DND-41 (cell line): ENCODE data around the gene FOXP1.

Source experiments
- ATAC-seq: fragments of 200-7000 bp; cut with Tn5 transposase; 3 replicates; pipeline ENCODE4 v1.9.1; 2021; ENCODE audit warnings: low read depth; ENCODE audit not compliant: insufficient read depth
- DNase-seq: peaks from one replicate; pipeline ENCODE4 v3.0.0-alpha.2; 2020
- H2AFZ ChIP-seq: 2 replicates; pipeline ENCODE4 v1.6.0; 2012; ENCODE audit warnings: low read depth, low read length
- H3K27ac ChIP-seq: 2 replicates; pipeline ENCODE4 v1.5.1; 2012; ENCODE audit warnings: low read length, inconsistent platforms
- H3K27me3 ChIP-seq: fragments of 200-600 bp; sonication (generic); 2 replicates; pipeline ENCODE4 v1.6.0; 2012; ENCODE audit warnings: low read length, mild to moderate bottlenecking, inconsistent platforms; ENCODE audit not compliant: insufficient read depth, poor library complexity
- H3K36me3 ChIP-seq: 2 replicates; pipeline ENCODE4 v1.5.1; 2012; ENCODE audit warnings: low read length, inconsistent platforms; ENCODE audit not compliant: insufficient read depth
- H3K4me1 ChIP-seq: 2 replicates; pipeline ENCODE4 v1.5.1; 2012; ENCODE audit warnings: mild to moderate bottlenecking, low read length; ENCODE audit not compliant: insufficient read depth
- H3K4me2 ChIP-seq: 2 replicates; pipeline ENCODE4 v1.6.0; 2012; ENCODE audit warnings: mild to moderate bottlenecking, moderate library complexity, low read length, inconsistent platforms; ENCODE audit not compliant: insufficient read depth
- H3K4me3 ChIP-seq, 2 experiments: fragments of 200-600 bp in 1 of 2; shearing (Covaris generic) in 1 of 2; 2 replicates each; pipeline ENCODE4 v1.5.1; 2012 to 2016; ENCODE audit warnings: inconsistent platforms in 2 of 2, low read length in 2 of 2, mild to moderate bottlenecking in 2 of 2, low read depth in 1 of 2, moderate library complexity in 1 of 2
- H3K79me2 ChIP-seq: 2 replicates; pipeline ENCODE4 v1.6.0; 2012; ENCODE audit warnings: low read length, inconsistent platforms; ENCODE audit not compliant: insufficient read depth
- H3K9ac ChIP-seq: 2 replicates; pipeline ENCODE4 v1.6.0; 2012; ENCODE audit warnings: low read depth, mild to moderate bottlenecking, inconsistent platforms, low read length, moderate library complexity
- H3K9me3 ChIP-seq: 2 replicates; pipeline ENCODE4 v1.5.1; 2012; ENCODE audit warnings: low read length, moderate library complexity, mild to moderate bottlenecking, inconsistent platforms; ENCODE audit not compliant: insufficient read depth, severe bottlenecking
- H4K20me1 ChIP-seq: 2 replicates; pipeline ENCODE4 v1.6.0; 2012; ENCODE audit warnings: low read length; ENCODE audit not compliant: insufficient read depth
- EZH2 ChIP-seq: IDR thresholded peaks from 3 replicates; pipeline ENCODE4 v1.6.1; 2012; ENCODE audit warnings: borderline replicate concordance, low read depth, mild to moderate bottlenecking, moderate library complexity, low read length, inconsistent platforms; ENCODE audit not compliant: severe bottlenecking
- TF ChIP-seq, protein P1 (sequence below): IDR thresholded peaks from 2 replicates; pipeline ENCODE4 v1.5.1; 2012; ENCODE audit warnings: borderline replicate concordance, low read length, moderate library complexity, mild to moderate bottlenecking; ENCODE audit not compliant: poor library complexity, severe bottlenecking; ENCODE audit errors: extremely low read depth

Gene FOXP1

GRCh38 chr3:71505767-71506350 is 77.7 kb downstream of the FOXP1 start:
- no peak for ATAC-seq
- no peak overlapping the region for H3K4me2 ChIP-seq
- H3K27ac ChIP-seq: no peak overlapping the region
- H3K79me2 ChIP-seq: peaks cover 52% of the 10 kb centered on the region
- H2AFZ ChIP-seq: no peak overlapping the region
- H3K36me3 ChIP-seq: peaks cover 8% of the 10 kb centered on the region; the same call in 1 of the 2 replicates
- no peak overlapping the region for H3K9ac ChIP-seq
- no peak for TF ChIP-seq EZH2
- TF ChIP-seq, protein P1, sequence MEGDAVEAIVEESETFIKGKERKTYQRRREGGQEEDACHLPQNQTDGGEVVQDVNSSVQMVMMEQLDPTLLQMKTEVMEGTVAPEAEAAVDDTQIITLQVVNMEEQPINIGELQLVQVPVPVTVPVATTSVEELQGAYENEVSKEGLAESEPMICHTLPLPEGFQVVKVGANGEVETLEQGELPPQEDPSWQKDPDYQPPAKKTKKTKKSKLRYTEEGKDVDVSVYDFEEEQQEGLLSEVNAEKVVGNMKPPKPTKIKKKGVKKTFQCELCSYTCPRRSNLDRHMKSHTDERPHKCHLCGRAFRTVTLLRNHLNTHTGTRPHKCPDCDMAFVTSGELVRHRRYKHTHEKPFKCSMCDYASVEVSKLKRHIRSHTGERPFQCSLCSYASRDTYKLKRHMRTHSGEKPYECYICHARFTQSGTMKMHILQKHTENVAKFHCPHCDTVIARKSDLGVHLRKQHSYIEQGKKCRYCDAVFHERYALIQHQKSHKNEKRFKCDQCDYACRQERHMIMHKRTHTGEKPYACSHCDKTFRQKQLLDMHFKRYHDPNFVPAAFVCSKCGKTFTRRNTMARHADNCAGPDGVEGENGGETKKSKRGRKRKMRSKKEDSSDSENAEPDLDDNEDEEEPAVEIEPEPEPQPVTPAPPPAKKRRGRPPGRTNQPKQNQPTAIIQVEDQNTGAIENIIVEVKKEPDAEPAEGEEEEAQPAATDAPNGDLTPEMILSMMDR: no peak
- no peak for DNase-seq
- no peak overlapping the region for H3K4me3 ChIP-seq
- peaks cover 25% of the 10 kb centered on the region; the same call in 1 of the 2 replicates for H4K20me1 ChIP-seq
- no peaks in the 10 kb centered on the region for H3K9me3 ChIP-seq
- no peaks in the 10 kb centered on the region for H3K27me3 ChIP-seq
- H3K4me1 ChIP-seq: no peaks in the 10 kb centered on the region

DNA sequence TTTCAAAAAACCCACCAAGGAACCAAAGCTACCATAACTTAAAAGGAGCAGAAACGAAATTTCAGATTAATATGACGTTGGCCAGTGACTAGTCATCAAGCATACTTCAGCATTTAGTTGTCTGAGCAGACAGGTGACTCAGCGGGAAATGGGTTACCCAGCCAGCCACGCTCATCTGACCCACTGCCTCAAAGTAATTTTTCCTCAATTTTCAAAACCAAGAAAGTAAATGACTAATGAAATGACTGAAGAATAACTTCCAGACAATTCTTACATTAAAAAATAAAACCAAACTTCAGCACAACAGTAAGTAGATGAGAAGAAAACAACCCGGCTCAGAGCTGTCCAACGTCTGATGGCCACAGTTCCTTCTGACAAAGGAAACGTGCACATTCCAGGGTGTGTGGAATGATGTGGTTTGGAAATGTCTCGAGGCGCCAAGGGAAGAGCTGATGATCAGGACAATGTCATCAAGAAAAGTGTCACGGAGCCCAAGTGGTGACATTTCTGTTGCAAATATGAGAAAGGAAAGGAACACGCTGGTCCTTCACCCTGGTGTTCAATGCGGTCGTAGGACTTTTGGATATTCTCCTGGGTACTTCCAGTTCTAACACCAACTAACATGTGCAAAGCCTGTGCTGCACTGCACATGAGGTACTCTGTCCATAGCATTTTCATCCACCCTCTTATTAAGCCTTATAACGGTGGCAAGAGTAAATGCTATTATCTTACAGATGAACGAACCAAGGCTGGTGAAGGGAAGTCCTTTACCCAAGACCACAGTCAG is 79.1 kb downstream of the FOXP1 start:
- no peak overlapping the region for H3K4me3 ChIP-seq
- ATAC-seq (no peak), DNase-seq (no peak)
- no peak overlapping the region for H3K4me2 ChIP-seq
- peaks cover 54% of the 10 kb centered on the region for H3K79me2 ChIP-seq
- no peak overlapping the region for H3K9ac ChIP-seq
- no peak overlapping the region; the same call in 1 of the 2 replicates for H3K27ac ChIP-seq
- no peaks in the 10 kb centered on the region for H3K4me1 ChIP-seq
- H3K9me3 ChIP-seq: no peaks in the 10 kb centered on the region
- no peak overlapping the region for H2AFZ ChIP-seq
- no peak for TF ChIP-seq EZH2
- TF ChIP-seq, protein P1: no peak
- H3K36me3 ChIP-seq: peaks cover 10% of the 10 kb centered on the region
- H4K20me1 ChIP-seq: peaks cover 23% of the 10 kb centered on the region; the same call in 1 of the 2 replicates
- no peaks in the 10 kb centered on the region for H3K27me3 ChIP-seq

DNA sequence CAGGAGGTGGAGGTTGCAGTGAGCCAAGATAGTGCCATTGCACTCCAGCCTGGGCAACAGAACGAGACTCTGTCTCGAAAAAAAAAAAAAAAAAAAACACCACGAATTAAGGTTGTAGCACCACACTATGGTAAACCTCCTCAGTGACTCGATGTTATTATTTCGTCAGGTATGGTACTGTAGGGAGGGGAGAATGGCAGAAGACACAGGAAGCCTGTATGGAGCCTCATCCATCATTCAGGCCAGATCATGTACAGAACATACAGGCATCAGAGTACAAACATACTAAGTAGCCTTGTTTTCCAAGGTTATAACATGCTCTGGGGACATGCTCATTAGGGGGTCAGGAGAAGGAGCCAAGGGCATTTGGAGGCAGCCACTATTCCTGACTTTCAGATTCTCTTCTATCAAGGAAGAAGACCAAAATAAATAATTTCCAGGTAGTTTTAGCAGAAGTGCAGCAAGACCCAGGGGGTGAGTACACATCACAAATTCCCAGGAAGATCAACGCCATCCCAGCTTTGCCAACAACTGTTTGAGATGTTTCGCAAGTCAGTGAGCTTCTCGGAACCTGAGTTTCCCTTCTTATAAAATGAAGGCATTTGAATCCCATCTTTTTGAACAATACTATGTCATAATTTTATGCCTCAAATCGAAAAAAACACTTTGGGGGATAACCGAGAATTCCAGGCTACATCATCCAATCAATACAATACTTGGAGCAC is 79.8 kb downstream of the FOXP1 start:
- no peak overlapping the region for H3K4me2 ChIP-seq
- peaks cover 10% of the 10 kb centered on the region for H3K36me3 ChIP-seq
- no peak overlapping the region for H3K4me3 ChIP-seq
- DNase-seq: no peak
- H3K9ac ChIP-seq: no peak overlapping the region
- peaks cover 49% of the 10 kb centered on the region for H3K79me2 ChIP-seq
- H3K27ac ChIP-seq: no peak overlapping the region
- H3K27me3 ChIP-seq: no peaks in the 10 kb centered on the region
- TF ChIP-seq, protein P1: no peak
- TF ChIP-seq EZH2: no peak
- peaks cover 25% of the 10 kb centered on the region; the same call in 1 of the 2 replicates for H4K20me1 ChIP-seq
- no peak overlapping the region for H2AFZ ChIP-seq
- no peaks in the 10 kb centered on the region for H3K9me3 ChIP-seq
- H3K4me1 ChIP-seq: no peaks in the 10 kb centered on the region
- ATAC-seq: no peak
